Measurements from ENCODE around the gene CYSRT1. TPM values are rescaled to one million over a fixed set of nuclear protein-coding genes. Genes with fewer than 3 reads are reported as not detected.

The CYSRT1 gene
- total RNA-seq, 2 experiments from 2014 or later: 0.34 TPM; not detected in 1

- CTCF ChIA-PET: interaction anchor here (1.6 to 1.9 kb wide), 2 partner anchors 9 to 22 kb away, joined by 4 to 7 read pairs; partner anchors contain the start of gene SSNA1
- H3K27ac Mint-ChIP-seq: no peak overlapping the region
These were observed 26.7 kb upstream of the CYSRT1 start for GRCh38 chr9:137198051-137198901.

DNA sequence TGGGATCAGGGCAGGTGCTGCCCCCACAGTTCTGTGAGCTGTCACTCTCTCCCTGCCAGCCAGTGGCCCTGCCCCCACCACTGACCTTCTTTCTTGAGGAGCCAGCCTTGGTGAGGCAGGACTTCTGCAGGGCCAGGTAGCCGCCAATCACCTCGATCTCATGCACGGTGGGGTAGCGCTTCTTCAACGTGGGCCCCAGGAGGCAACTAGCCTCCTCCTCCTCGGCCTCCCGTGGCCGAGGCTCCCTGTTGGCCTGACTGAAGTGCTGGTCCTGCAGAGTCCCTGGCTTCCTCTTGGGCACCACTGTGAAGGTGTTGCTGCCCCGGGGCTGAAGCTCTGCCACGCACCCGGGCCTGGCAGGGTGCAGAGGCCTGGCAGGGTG, 26.1 kb upstream of the CYSRT1 start:
- no peaks in the 10 kb centered on the region for H3K9me3 Mint-ChIP-seq
- ChIA-PET POLR2A (interaction anchor here (1.1 to 2.0 kb wide), 2 partner anchors 10 to 18 kb away, joined by 4 to 9 read pairs; partner anchors contain the start of genes ANAPC2 and SSNA1), CTCF (interaction anchor here (1.6 to 1.9 kb wide), 2 partner anchors 10 to 22 kb away, joined by 4 to 7 read pairs; partner anchors contain the start of gene SSNA1)
- no peaks in the 10 kb centered on the region for H3K36me3 Mint-ChIP-seq (ENCODE audit: low read depth)
- H3K4me1 Mint-ChIP-seq (ENCODE audit: low read depth): peaks cover 17% of the 10 kb centered on the region
- DNase-seq (no peak), ATAC-seq (no peak)
- H3K27ac Mint-ChIP-seq: no peak overlapping the region
- no peaks in the 10 kb centered on the region for H3K27me3 Mint-ChIP-seq
- peak overlapping the region; percentile 50 for H3K4me3 Mint-ChIP-seq
- no peak for TF ChIP-seq CTCF (IDR thresholded peaks at IDR 0.05)
- intact Hi-C loops (cut with micrococcal nuclease): no loop called here

More at GRCh38 chr9:137198051-137198901, 26.7 kb upstream of the CYSRT1 start:
- DNase-seq: no peak
- no peak for ATAC-seq
- Mint-ChIP-seq H3K9me3 (no peaks in the 10 kb centered on the region), H3K4me3 (peak overlapping the region; percentile 50), H3K36me3 (ENCODE audit: low read depth) (no peaks in the 10 kb centered on the region), H3K4me1 (ENCODE audit: low read depth) (peaks cover 16% of the 10 kb centered on the region), H3K27me3 (no peaks in the 10 kb centered on the region)
- intact Hi-C loops (cut with micrococcal nuclease): no loop called here
- POLR2A ChIA-PET: interaction anchor here (0.6 to 2.0 kb wide), 5 partner anchors 9 to 74 kb away, joined by 3 to 9 read pairs (median 4); partner anchors contain the start of genes ANAPC2 and SSNA1
- no peak for TF ChIP-seq CTCF (IDR thresholded peaks at IDR 0.05)

DNA sequence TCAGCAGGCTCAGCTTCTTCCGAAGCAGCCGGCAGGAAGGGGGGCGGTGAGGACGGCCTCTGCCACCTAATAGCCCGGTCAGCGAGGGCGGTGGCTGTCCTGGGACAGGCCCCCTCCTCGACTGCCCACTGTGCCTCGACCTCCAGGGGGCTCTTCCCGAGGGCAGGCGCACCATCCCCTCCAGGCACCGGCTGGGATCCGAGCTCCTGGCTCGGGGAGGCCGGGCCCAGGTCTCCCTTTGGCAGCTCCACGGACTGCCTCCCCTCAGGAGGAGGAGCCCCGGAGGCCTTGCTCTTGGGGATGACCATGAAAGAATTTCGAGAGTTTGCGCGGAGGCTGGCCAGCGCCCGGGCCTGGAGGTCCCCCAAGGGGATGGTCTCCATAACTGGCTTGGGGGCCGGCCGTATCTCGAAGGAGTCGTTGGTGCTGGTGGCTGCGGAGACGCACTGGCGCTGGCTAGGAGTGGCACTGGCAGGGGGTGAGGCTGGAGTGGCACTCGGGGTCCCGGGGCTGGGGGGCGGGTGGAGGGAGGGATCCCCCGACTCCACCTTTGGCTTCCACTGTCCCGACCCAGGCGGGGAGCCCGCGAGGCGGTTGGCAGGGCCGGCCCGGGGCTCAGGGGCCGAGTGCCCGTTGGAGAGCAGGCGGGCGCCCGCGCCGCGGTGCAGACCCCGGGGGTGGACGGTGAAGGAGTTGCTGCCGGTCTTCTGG, 25.4 kb upstream of the CYSRT1 start:
- peak; percentile 17 for TF ChIP-seq CTCF (IDR thresholded peaks at IDR 0.05)
- H3K36me3 Mint-ChIP-seq (ENCODE audit: low read depth): no peaks in the 10 kb centered on the region
- intact Hi-C loops (cut with micrococcal nuclease): no loop called here
- POLR2A ChIA-PET: interaction anchor here (1.1 to 2.0 kb wide), 2 partner anchors 11 to 19 kb away, joined by 4 to 9 read pairs; partner anchors contain the start of genes ANAPC2 and SSNA1
- H3K27me3 Mint-ChIP-seq: no peaks in the 10 kb centered on the region
- CTCF ChIA-PET: interaction anchor here (1.6 kb wide), 1 partner anchor 23 kb away, joined by 4 read pairs; no protein-coding TSS in a partner anchor
- no peak for ATAC-seq
- no peak for DNase-seq
- peaks cover 22% of the 10 kb centered on the region for H3K4me1 Mint-ChIP-seq (ENCODE audit: low read depth)
- H3K27ac Mint-ChIP-seq: peak overlapping the region; percentile 20
- H3K9me3 Mint-ChIP-seq: no peaks in the 10 kb centered on the region
- H3K4me3 Mint-ChIP-seq: peak overlapping the region; percentile 70

GRCh38 chr9:137200311-137201204, 24.4 kb upstream of the CYSRT1 start, which contains the start of gene TPRN:
Gene TPRN, minus strand, starts transcription at chr9:137200741. Its CDS starts 30 bp downstream, at chr9:137200711.
- intact Hi-C loops (cut with micrococcal nuclease): no loop called here
- H3K4me1 Mint-ChIP-seq (ENCODE audit: low read depth): peaks cover 22% of the 10 kb centered on the region
- ChIA-PET CTCF (interaction anchor here (0.5 to 1.3 kb wide), 9 partner anchors 9 to 165 kb away, joined by 3 to 8 read pairs (median 3); partner anchors contain the start of gene SSNA1), POLR2A (interaction anchor here (0.6 to 1.1 kb wide), 4 partner anchors 8 to 36 kb away, joined by 3 read pairs; partner anchors contain the start of genes ANAPC2 and SSNA1)
- no peaks in the 10 kb centered on the region for H3K27me3 Mint-ChIP-seq
- H3K4me3 Mint-ChIP-seq: peak within 1 kb of the TSS; percentile 82
- peak; percentile 99 for DNase-seq
- no peak for TF ChIP-seq CTCF (IDR thresholded peaks at IDR 0.05)
- H3K9me3 Mint-ChIP-seq: no peaks in the 10 kb centered on the region
- peak; percentile 98 for ATAC-seq
- H3K27ac Mint-ChIP-seq: peak within 1 kb of the TSS; percentile 77
- H3K36me3 Mint-ChIP-seq (ENCODE audit: low read depth): no peaks in the 10 kb centered on the region
